GM18526 (cell line): ENCODE data around the gene CLUH.

Experiments
- POLR2A ChIP-seq: IDR thresholded peaks from 3 replicates; pipeline ENCODE4 v1.6.1; 2011; ENCODE audit not compliant: insufficient read length; ENCODE audit errors: extremely low read depth

CLUH gene

GRCh38 chr17:2723997-2724783 is 12.6 kb upstream of the CLUH start:
- TF ChIP-seq POLR2A, result no peak

GRCh38 chr17:2723505-2723996 is 12.0 kb upstream of the CLUH start:
- TF ChIP-seq POLR2A, result no peak

- no peak for TF ChIP-seq POLR2A
Measured at GRCh38 chr17:2722611-2723010, 11.0 kb upstream of the CLUH start.

GRCh38 chr17:2721603-2722002 is 10.0 kb upstream of the CLUH start:
- no peak for TF ChIP-seq POLR2A

- TF ChIP-seq POLR2A, result no peak
Measured at GRCh38 chr17:2719861-2720260, 8.3 kb upstream of the CLUH start.

- TF ChIP-seq POLR2A, result no peak
Measured at GRCh38 chr17:2718150-2718938, 6.8 kb upstream of the CLUH start.

GRCh38 chr17:2716649-2717048 is 5.1 kb upstream of the CLUH start:
- TF ChIP-seq POLR2A, result no peak

GRCh38 chr17:2713881-2714280 is 2.3 kb upstream of the CLUH start:
- TF ChIP-seq POLR2A, result no peak

- TF ChIP-seq POLR2A, result no peak
Measured at GRCh38 chr17:2712300-2713043, 908 bp upstream of the CLUH start.

- TF ChIP-seq POLR2A, result no peak
Measured at GRCh38 chr17:2710803-2711607, 559 bp downstream of the CLUH start.

- no peak for TF ChIP-seq POLR2A
Measured at GRCh38 chr17:2710071-2710802, 1.3 kb downstream of the CLUH start.

GRCh38 chr17:2709183-2709661 is 2.3 kb downstream of the CLUH start:
- TF ChIP-seq POLR2A, result no peak

GRCh38 chr17:2708585-2709182 is 2.9 kb downstream of the CLUH start:
- no peak for TF ChIP-seq POLR2A
